Suprapubic skin (tissue), 4 donors: ENCODE data around the gene ARHGAP10. TPM values are rescaled to one million over a fixed set of nuclear protein-coding genes. Genes with fewer than 3 reads are reported as not detected.

Source experiments
- DNase-seq, 2 donors: peaks; one replicate each; pipeline ENCODE4 v3.0.0-alpha.2; 2019; ENCODE audit warnings: low spot score in 2 of 2
- H3K27ac ChIP-seq: fragments of 200-600 bp; sonication (generic); one replicate; pipeline ENCODE4 v1.5.1; 2019
- H3K27me3 ChIP-seq: fragments of 200-600 bp; sonication (generic); one replicate; pipeline ENCODE4 v1.5.1; 2019
- H3K36me3 ChIP-seq: fragments of 200-600 bp; sonication (generic); one replicate; pipeline ENCODE4 v1.5.1; 2019
- H3K4me1 ChIP-seq: fragments of 200-600 bp; sonication (generic); one replicate; pipeline ENCODE4 v1.5.1; 2019
- H3K4me3 ChIP-seq: fragments of 200-600 bp; sonication (generic); one replicate; pipeline ENCODE4 v1.5.1; 2019; ENCODE audit warnings: mild to moderate bottlenecking
- H3K9me3 ChIP-seq: fragments of 200-600 bp; sonication (generic); one replicate; pipeline ENCODE4 v1.5.1; 2019
- EP300 ChIP-seq: sonication (generic); formaldehyde crosslinking; IDR thresholded peaks from one replicate; pipeline ENCODE4 v1.6.1; 2017; ENCODE audit warnings: antibody characterized with exemption
- POLR2A ChIP-seq, 2 donors: fragments of 450-650 bp; IDR thresholded peaks; one replicate each; pipeline ENCODE4 v1.6.1; 2017; ENCODE audit warnings: antibody characterized with exemption in 2 of 2, mild to moderate bottlenecking in 2 of 2, moderate library complexity in 2 of 2
- POLR2AphosphoS5 ChIP-seq, 3 donors: sonication (generic); formaldehyde crosslinking; IDR thresholded peaks; one replicate each; pipeline ENCODE4 v1.6.1; 2017; ENCODE audit warnings: antibody characterized with exemption in 3 of 3
- WGBS: methylation state at CpG from one replicate; pipeline ENCODE4 v1.1.5; 2018; 5-methylcytosine and 5-hydroxymethylcytosine counted together
- total RNA-seq, 4 donors: library from RNA; depleted of rRNA; stranded (reverse); fragments of >200 nt; gene quantifications; one replicate each; pipeline ENCODE4 v1.1.0, GENCODE V29; 2016
- TF ChIP-seq, protein P1 (sequence below), 2 donors: fragments of 200-600 bp in 1 of 2; fragments of 450-650 bp in 1 of 2; sonication (generic) in 1 of 2; IDR thresholded peaks; one replicate each; pipeline ENCODE4 v1.5.1; 2016 to 2019; ENCODE audit warnings: antibody characterized with exemption in 2 of 2, mild to moderate bottlenecking in 1 of 2, moderate library complexity in 1 of 2

ARHGAP10 gene
- total RNA-seq, 4 donors from 2014 or later: 32.5 to 59.0 (median 36.8) TPM

- Histone ChIP-seq H3K4me1 (peaks cover 11% of the 10 kb centered on the region), H3K4me3 (no peak overlapping the region), H3K27me3 (no peaks in the 10 kb centered on the region), H3K9me3 (no peaks in the 10 kb centered on the region), H3K36me3 (peaks cover 6% of the 10 kb centered on the region), H3K27ac (no peak overlapping the region)
- 100% methylated on average over 2 of the region's 2 CpGs for WGBS
- no peak for DNase-seq
- TF ChIP-seq, protein P1, sequence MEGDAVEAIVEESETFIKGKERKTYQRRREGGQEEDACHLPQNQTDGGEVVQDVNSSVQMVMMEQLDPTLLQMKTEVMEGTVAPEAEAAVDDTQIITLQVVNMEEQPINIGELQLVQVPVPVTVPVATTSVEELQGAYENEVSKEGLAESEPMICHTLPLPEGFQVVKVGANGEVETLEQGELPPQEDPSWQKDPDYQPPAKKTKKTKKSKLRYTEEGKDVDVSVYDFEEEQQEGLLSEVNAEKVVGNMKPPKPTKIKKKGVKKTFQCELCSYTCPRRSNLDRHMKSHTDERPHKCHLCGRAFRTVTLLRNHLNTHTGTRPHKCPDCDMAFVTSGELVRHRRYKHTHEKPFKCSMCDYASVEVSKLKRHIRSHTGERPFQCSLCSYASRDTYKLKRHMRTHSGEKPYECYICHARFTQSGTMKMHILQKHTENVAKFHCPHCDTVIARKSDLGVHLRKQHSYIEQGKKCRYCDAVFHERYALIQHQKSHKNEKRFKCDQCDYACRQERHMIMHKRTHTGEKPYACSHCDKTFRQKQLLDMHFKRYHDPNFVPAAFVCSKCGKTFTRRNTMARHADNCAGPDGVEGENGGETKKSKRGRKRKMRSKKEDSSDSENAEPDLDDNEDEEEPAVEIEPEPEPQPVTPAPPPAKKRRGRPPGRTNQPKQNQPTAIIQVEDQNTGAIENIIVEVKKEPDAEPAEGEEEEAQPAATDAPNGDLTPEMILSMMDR (IDR thresholded peaks at IDR 0.05): no peak
- TF ChIP-seq POLR2AphosphoS5 (IDR thresholded peaks at IDR 0.05) (no peak), EP300 (no peak), POLR2A (IDR thresholded peaks at IDR 0.05) (no peak)
These were observed 252.9 kb downstream of the ARHGAP10 start for GRCh38 chr4:147984778-147985138.

DNA sequence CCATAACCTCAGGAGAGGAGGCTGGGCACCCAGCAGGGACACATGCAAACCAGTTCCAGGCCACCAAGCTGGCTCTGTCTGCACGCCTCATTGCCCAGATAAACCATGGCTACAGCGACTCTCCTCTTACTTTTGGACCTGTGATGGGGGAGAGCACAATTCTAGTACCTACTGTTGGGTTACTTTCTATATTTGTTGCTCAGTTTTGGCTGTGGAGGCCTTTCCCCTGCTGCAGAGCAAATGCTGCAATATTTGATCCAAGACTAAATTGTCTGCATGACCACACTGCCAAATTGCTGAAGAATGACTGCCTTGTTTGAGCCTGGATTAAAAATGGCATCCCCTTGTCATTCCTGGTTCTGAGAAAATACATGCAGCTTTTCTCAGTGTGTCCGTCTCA, 253.5 kb downstream of the ARHGAP10 start:
- no peak overlapping the region for H3K27ac ChIP-seq
- H3K9me3 ChIP-seq: no peaks in the 10 kb centered on the region
- TF ChIP-seq, protein P1 (IDR thresholded peaks at IDR 0.05): no peak
- no peak for TF ChIP-seq EP300
- no peak for TF ChIP-seq POLR2A (IDR thresholded peaks at IDR 0.05)
- no peak for TF ChIP-seq POLR2AphosphoS5 (IDR thresholded peaks at IDR 0.05)
- H3K4me1 ChIP-seq: peaks cover 9% of the 10 kb centered on the region
- peaks cover 6% of the 10 kb centered on the region for H3K36me3 ChIP-seq
- no peak overlapping the region for H3K4me3 ChIP-seq
- no peaks in the 10 kb centered on the region for H3K27me3 ChIP-seq
- no peak for DNase-seq
- WGBS: 89% methylated on average over 3 of the region's 3 CpGs

GRCh38 chr4:147987252-147987651, 255.4 kb downstream of the ARHGAP10 start:
- H3K27me3 ChIP-seq: no peaks in the 10 kb centered on the region
- WGBS: 83% methylated on average over 4 of the region's 4 CpGs
- no peak for DNase-seq
- TF ChIP-seq EP300 (no peak), POLR2AphosphoS5 (IDR thresholded peaks at IDR 0.05) (no peak), POLR2A (IDR thresholded peaks at IDR 0.05) (no peak)
- TF ChIP-seq, protein P1 (IDR thresholded peaks at IDR 0.05): no peak
- peaks cover 6% of the 10 kb centered on the region for H3K36me3 ChIP-seq
- no peaks in the 10 kb centered on the region for H3K9me3 ChIP-seq
- no peaks in the 10 kb centered on the region for H3K4me1 ChIP-seq
- H3K4me3 ChIP-seq: no peak overlapping the region
- H3K27ac ChIP-seq: no peak overlapping the region

DNA sequence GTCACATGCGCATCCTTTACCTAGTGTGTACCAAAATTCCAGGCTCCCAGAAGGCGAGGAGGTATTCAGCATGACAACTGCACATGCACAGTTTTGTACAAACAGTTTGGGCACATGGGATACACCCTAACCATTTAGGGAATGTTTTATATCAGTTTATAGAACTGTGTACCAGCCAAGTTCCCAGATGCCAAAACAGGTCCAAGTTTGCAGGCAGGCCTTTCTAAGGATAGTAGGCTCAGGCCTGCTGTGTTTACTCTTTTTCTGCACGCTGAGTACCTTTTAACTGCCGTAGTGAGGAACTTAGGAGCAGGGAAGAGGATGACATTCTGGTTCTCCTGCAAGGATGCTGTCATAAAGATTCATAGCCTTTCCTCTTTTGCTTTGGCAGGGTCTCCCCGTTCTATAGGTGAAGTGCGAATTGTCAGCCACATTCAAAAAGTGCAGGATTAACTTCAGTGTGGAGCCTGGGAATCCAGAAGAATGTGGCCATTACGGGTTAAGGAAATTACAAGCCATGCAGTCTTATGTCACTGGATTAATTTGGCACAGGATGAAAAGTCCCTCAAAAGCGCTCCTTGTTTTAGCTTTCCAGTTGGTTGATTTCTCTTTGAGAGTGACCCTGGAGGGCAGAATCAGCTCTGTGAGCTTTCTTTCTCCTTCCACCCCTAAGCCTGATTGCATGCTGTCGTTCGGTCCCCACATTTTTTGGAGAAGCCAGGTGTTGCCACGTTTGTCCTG, 259.8 kb downstream of the ARHGAP10 start:
- TF ChIP-seq POLR2A (IDR thresholded peaks at IDR 0.05) (no peak), POLR2AphosphoS5 (IDR thresholded peaks at IDR 0.05) (no peak), EP300 (no peak)
- TF ChIP-seq, protein P1 (IDR thresholded peaks at IDR 0.05): no peak
- WGBS: 76% methylated on average over 11 of the region's 11 CpGs
- Histone ChIP-seq H3K27me3 (no peaks in the 10 kb centered on the region), H3K4me3 (no peak overlapping the region), H3K27ac (no peak overlapping the region), H3K36me3 (no peaks in the 10 kb centered on the region), H3K9me3 (no peaks in the 10 kb centered on the region), H3K4me1 (peaks cover 5% of the 10 kb centered on the region)
- no peak for DNase-seq

DNA sequence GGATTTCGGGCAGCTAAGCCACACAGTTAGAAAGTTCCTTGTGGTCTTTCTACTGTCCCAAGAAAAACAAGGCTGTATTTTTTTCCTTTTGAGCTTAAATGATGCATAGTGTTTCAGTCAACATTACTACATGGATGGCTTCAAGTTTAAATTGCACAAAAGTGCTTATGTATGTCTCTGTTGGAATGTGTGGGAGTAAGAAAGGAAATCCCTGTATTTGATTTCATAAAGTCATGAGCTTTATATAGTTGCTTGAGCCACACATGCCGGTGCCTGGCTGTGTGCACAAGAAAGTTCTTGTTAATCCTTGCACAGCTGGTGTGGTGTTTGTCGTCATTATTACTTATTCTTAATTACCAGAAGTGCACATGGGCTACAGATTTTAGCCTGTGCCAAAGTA, 262.2 kb downstream of the ARHGAP10 start:
- no peak overlapping the region for H3K27ac ChIP-seq
- H3K36me3 ChIP-seq: no peaks in the 10 kb centered on the region
- no peak for TF ChIP-seq POLR2AphosphoS5 (IDR thresholded peaks at IDR 0.05)
- TF ChIP-seq POLR2A (IDR thresholded peaks at IDR 0.05): no peak
- no peak for TF ChIP-seq EP300
- TF ChIP-seq, protein P1 (IDR thresholded peaks at IDR 0.05): no peak
- no peaks in the 10 kb centered on the region for H3K9me3 ChIP-seq
- 62% methylated on average over 3 of the region's 3 CpGs for WGBS
- DNase-seq: no peak
- H3K4me1 ChIP-seq: peaks cover 5% of the 10 kb centered on the region
- no peaks in the 10 kb centered on the region for H3K27me3 ChIP-seq
- H3K4me3 ChIP-seq: no peak overlapping the region
